Loucy (cell line): ENCODE results near the gene TTC9B.

Source experiments
- EZH2phosphoT487 ChIP-seq: fragments of 200-600 bp; IDR thresholded peaks from 2 replicates; pipeline ENCODE4 v1.6.1; 2018; ENCODE audit warnings: antibody characterized with exemption, mild to moderate bottlenecking, moderate library complexity, borderline replicate concordance
- TF ChIP-seq, protein P1 (sequence below): fragments of 200-600 bp; sonication (generic); conservative IDR thresholded peaks from 2 replicates; pipeline ENCODE4 v1.5.1; 2014; ENCODE audit warnings: mild to moderate bottlenecking, antibody characterized with exemption, low read length

- TF ChIP-seq, protein P1, sequence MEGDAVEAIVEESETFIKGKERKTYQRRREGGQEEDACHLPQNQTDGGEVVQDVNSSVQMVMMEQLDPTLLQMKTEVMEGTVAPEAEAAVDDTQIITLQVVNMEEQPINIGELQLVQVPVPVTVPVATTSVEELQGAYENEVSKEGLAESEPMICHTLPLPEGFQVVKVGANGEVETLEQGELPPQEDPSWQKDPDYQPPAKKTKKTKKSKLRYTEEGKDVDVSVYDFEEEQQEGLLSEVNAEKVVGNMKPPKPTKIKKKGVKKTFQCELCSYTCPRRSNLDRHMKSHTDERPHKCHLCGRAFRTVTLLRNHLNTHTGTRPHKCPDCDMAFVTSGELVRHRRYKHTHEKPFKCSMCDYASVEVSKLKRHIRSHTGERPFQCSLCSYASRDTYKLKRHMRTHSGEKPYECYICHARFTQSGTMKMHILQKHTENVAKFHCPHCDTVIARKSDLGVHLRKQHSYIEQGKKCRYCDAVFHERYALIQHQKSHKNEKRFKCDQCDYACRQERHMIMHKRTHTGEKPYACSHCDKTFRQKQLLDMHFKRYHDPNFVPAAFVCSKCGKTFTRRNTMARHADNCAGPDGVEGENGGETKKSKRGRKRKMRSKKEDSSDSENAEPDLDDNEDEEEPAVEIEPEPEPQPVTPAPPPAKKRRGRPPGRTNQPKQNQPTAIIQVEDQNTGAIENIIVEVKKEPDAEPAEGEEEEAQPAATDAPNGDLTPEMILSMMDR = no peak
- no peak for TF ChIP-seq EZH2phosphoT487
These were observed 6.4 kb upstream of the TTC9B start for GRCh38 chr19:40224342-40225150.
